A549 (cell line): ENCODE results near the gene RCOR3.
"Not testable (repeated sequence)": the region's sequence is repeated elsewhere in the genome, so short reads cannot be mapped to it uniquely, and the experiment has no call there.

ENCODE experiments used
- CBX2 ChIP-seq: fragments of 200-600 bp; sonication (generic); IDR thresholded peaks from 2 replicates; pipeline ENCODE4 v1.6.1; 2016; ENCODE audit warnings: low read depth, mild to moderate bottlenecking, borderline replicate concordance
- CHD2 ChIP-seq: fragments of 150-350 bp; IDR thresholded peaks from 2 replicates; pipeline ENCODE4 v1.6.1; 2014; ENCODE audit warnings: low read length; ENCODE audit not compliant: partially characterized antibody
- CTCF ChIP-seq: fragments of >200 bp; sonication (Bioruptor Twin); formaldehyde crosslinking; IDR thresholded peaks from 3 replicates; pipeline ENCODE4 v1.5.1; 2016
- E2F6 ChIP-seq: IDR thresholded peaks from 2 replicates; pipeline ENCODE4 v1.6.1; 2012; ENCODE audit warnings: low read depth, borderline replicate concordance
- EP300 ChIP-seq, 2 experiments: fragments of >200 bp; sonication (Bioruptor Twin); formaldehyde crosslinking; IDR thresholded peaks; 2 replicates in 1 of 2; 3 replicates in 1 of 2; pipeline ENCODE4 v1.6.1; 2016 to 2017
- HDAC2 ChIP-seq: fragments of 200-600 bp; sonication (generic); IDR thresholded peaks from 2 replicates; pipeline ENCODE4 v1.6.1; 2016
- HMGXB4 ChIP-seq: fragments of 250-450 bp; sonication (Bioruptor Pico); IDR thresholded peaks from 2 replicates; pipeline ENCODE4 v1.5.0; 2021; ENCODE audit warnings: mild to moderate bottlenecking, moderate library complexity, borderline replicate concordance
- MAX ChIP-seq: IDR thresholded peaks from 2 replicates; pipeline ENCODE4 v1.6.1; 2012
- NR3C1 ChIP-seq: fragments of >200 bp; sonication (Bioruptor Twin); formaldehyde crosslinking; IDR thresholded peaks from 3 replicates; pipeline ENCODE4 v1.6.1; 2017
- POLR2A ChIP-seq: IDR thresholded peaks from 2 replicates; pipeline ENCODE4 v1.6.1; 2012; ENCODE audit warnings: mild to moderate bottlenecking, low read length
- REST ChIP-seq: fragments of 200-600 bp; sonication (generic); IDR thresholded peaks from 2 replicates; pipeline ENCODE4 v1.6.1; 2016; ENCODE audit warnings: antibody characterized with exemption, mild to moderate bottlenecking, moderate library complexity
- RFX5 ChIP-seq: fragments of 450-650 bp; IDR thresholded peaks from 2 replicates; pipeline ENCODE4 v1.7.1; 2014; ENCODE audit warnings: antibody characterized with exemption, mild to moderate bottlenecking, moderate library complexity

GRCh38 chr1:211243639-211244038 lies 15.5 kb upstream of the RCOR3 start:
- not testable (repeated sequence) for TF ChIP-seq HDAC2; EP300 (IDR thresholded peaks at IDR 0.05); E2F6; NR3C1; CTCF; CHD2; POLR2A; MAX; RFX5; HMGXB4 (CRISPR knock-in tag); REST; CBX2
